HepG2 (cell line): ENCODE data around the gene FIZ1.
"Not testable (repeated sequence)": the region's sequence is repeated elsewhere in the genome, so short reads cannot be mapped to it uniquely, and the experiment has no call there.

Experiments used
- CEBPB ChIP-seq: IDR thresholded peaks from 2 replicates; pipeline ENCODE4 v1.6.1; 2011; ENCODE audit warnings: low read depth, low read length, improper control_type of control experiment, borderline replicate concordance
- FOXP1 ChIP-seq, 2 experiments: fragments of 450-650 bp in 1 of 2; IDR thresholded peaks; 2 replicates each; pipeline ENCODE4 v1.6.1; 2017 to 2018; ENCODE audit warnings: antibody characterized with exemption in 1 of 2
- GATAD1 ChIP-seq: IDR thresholded peaks from 2 replicates; pipeline ENCODE4 v1.6.1; 2016; ENCODE audit warnings: missing genetic modification reagents, missing compliant biosample characterization
- HOXA5 ChIP-seq: sonication (generic); formaldehyde crosslinking; IDR thresholded peaks from 2 replicates; pipeline ENCODE4 v1.4.0; 2020; ENCODE audit warnings: missing genetic modification reagents
- ONECUT2 ChIP-seq: sonication (generic); formaldehyde crosslinking; IDR thresholded peaks from 2 replicates; pipeline ENCODE4 v1.4.0; 2020; ENCODE audit warnings: missing genetic modification reagents
- PHF20 ChIP-seq: sonication (generic); formaldehyde crosslinking; IDR thresholded peaks from 2 replicates; pipeline ENCODE4 v1.5.0; 2020; ENCODE audit warnings: mild to moderate bottlenecking, missing genetic modification reagents
- ZBTB7B ChIP-seq: sonication (generic); formaldehyde crosslinking; IDR thresholded peaks from 2 replicates; pipeline ENCODE4 v1.4.0; 2020; ENCODE audit warnings: missing genetic modification reagents
- ZC3H4 ChIP-seq: sonication (generic); formaldehyde crosslinking; IDR thresholded peaks from 2 replicates; pipeline ENCODE4 v1.4.0; 2020; ENCODE audit warnings: missing genetic modification reagents, borderline replicate concordance
- ZNF124 ChIP-seq: sonication (generic); formaldehyde crosslinking; IDR thresholded peaks from 2 replicates; pipeline ENCODE4 v1.4.0; 2020; ENCODE audit warnings: missing genetic modification reagents
- ZNF670 ChIP-seq: sonication (generic); formaldehyde crosslinking; IDR thresholded peaks from 2 replicates; pipeline ENCODE4 v1.8.0; 2022; ENCODE audit warnings: mild to moderate bottlenecking, missing genetic modification reagents, borderline replicate concordance
- TF ChIP-seq, protein P1 (sequence below): sonication (generic); formaldehyde crosslinking; IDR thresholded peaks from 2 replicates; pipeline ENCODE4 v1.4.0; 2020; ENCODE audit warnings: mild to moderate bottlenecking, missing genetic modification reagents
- TF ChIP-seq, protein P2 (sequence below), 2 experiments: sonication (generic) in 1 of 2; formaldehyde crosslinking in 1 of 2; IDR thresholded peaks; 2 replicates each; pipeline versions ENCODE4 v1.5.1 to v1.6.1; 2011 to 2020; ENCODE audit warnings: borderline replicate concordance in 1 of 2, low read depth in 1 of 2, low read length in 1 of 2, mild to moderate bottlenecking in 1 of 2, missing genetic modification reagents in 1 of 2, moderate library complexity in 1 of 2

DNA sequence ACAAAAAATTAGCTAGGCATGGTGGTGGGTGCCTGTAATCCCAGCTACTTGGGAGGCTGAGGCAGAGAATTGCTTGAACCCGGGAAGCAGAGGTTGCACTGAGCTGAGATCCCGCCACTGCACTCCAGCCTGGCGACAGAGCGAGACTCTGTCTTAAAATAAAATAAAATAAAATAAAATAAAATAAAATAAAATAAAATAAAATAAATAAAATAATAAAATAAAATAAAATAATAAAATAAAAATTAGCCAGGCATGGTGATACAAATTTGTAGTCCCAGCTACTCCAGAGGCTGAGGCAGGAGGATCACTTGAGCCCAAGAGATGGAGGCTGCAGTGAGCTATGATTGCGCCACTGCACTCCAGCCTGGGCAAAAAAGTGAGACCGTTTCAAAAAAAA is 25.4 kb downstream of the FIZ1 start:
- TF ChIP-seq CEBPB; ZNF670 (CRISPR knock-in tag); ONECUT2 (CRISPR knock-in tag); PHF20 (CRISPR knock-in tag); ZBTB7B (CRISPR knock-in tag); ZNF124 (CRISPR knock-in tag); ZC3H4 (CRISPR knock-in tag); HOXA5 (CRISPR knock-in tag); FOXP1 (IDR thresholded peaks at IDR 0.05); FOXP1 (CRISPR knock-in tag; IDR thresholded peaks at IDR 0.05); GATAD1: not testable (repeated sequence)
- TF ChIP-seq, protein P1, sequence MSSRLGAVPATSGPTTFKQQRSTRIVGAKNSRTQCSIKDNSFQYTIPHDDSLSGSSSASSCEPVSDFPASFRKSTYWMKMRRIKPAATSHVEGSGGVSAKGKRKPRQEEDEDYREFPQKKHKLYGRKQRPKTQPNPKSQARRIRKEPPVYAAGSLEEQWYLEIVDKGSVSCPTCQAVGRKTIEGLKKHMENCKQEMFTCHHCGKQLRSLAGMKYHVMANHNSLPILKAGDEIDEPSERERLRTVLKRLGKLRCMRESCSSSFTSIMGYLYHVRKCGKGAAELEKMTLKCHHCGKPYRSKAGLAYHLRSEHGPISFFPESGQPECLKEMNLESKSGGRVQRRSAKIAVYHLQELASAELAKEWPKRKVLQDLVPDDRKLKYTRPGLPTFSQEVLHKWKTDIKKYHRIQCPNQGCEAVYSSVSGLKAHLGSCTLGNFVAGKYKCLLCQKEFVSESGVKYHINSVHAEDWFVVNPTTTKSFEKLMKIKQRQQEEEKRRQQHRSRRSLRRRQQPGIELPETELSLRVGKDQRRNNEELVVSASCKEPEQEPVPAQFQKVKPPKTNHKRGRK = not testable (repeated sequence)
- TF ChIP-seq, protein P2, sequence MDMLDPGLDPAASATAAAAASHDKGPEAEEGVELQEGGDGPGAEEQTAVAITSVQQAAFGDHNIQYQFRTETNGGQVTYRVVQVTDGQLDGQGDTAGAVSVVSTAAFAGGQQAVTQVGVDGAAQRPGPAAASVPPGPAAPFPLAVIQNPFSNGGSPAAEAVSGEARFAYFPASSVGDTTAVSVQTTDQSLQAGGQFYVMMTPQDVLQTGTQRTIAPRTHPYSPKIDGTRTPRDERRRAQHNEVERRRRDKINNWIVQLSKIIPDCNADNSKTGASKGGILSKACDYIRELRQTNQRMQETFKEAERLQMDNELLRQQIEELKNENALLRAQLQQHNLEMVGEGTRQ (IDR thresholded peaks at IDR 0.05; ENCODE audit: low read depth, low read length) = not testable (repeated sequence)
- TF ChIP-seq, protein P2 (CRISPR knock-in tag; IDR thresholded peaks at IDR 0.05; ENCODE audit: borderline replicate concordance) = not testable (repeated sequence)
